Nephron progenitor cell (in vitro differentiated cells): Measurements from ENCODE around the gene RTN4RL1.

ENCODE experiments used
- DNase-seq: peaks from one replicate; pipeline ENCODE4 v3.0.0; 2021
- H3K27ac Mint-ChIP-seq: 2 replicates; pipeline ENCODE4 v1.8.0; 2021; ENCODE audit warnings: mild to moderate bottlenecking, moderate library complexity, mixed read lengths
- H3K27me3 Mint-ChIP-seq: 2 replicates; pipeline ENCODE4 v1.8.0; 2021; ENCODE audit warnings: mild to moderate bottlenecking, low read depth, mixed read lengths; ENCODE audit not compliant: poor library complexity
- H3K36me3 Mint-ChIP-seq: 2 replicates; pipeline ENCODE4 v1.8.0; 2021; ENCODE audit warnings: low read depth, mixed read lengths
- H3K4me1 Mint-ChIP-seq: 2 replicates; pipeline ENCODE4 v1.8.0; 2021; ENCODE audit warnings: mixed read lengths
- H3K4me3 Mint-ChIP-seq: 2 replicates; pipeline ENCODE4 v1.8.0; 2021; ENCODE audit warnings: mild to moderate bottlenecking, moderate library complexity, mixed read lengths
- H3K9me3 Mint-ChIP-seq: 2 replicates; pipeline ENCODE4 v1.8.0; 2021; ENCODE audit warnings: mild to moderate bottlenecking, moderate library complexity, mixed read lengths
- TF ChIP-seq, protein P1 (sequence below): fragments of 200-600 bp; sonication (generic); IDR thresholded peaks from 2 replicates; pipeline ENCODE4 v1.5.0; 2021; ENCODE audit warnings: antibody characterized with exemption

Gene RTN4RL1

DNA sequence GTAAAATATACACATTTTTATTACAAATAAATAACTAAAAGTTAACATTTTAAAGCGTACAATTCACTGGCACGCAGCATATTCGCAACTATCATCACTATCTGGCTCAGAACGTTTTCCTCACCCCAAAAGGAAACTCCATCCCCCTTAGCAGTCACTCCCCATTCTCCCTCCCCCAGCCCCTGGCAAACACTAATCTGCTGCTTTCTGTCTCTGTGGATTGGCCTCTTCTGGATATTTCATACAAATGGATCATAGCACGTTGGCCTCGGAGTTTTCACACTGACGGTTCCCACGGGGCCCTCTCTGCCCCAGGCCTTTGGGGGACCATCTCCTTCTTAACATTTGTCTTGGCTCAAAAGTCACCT, 64.6 kb downstream of the RTN4RL1 start:
- Mint-ChIP-seq H3K4me3 (peak overlapping the region; percentile 9), H3K4me1 (peaks cover 51% of the 10 kb centered on the region), H3K36me3 (no peaks in the 10 kb centered on the region), H3K9me3 (no peaks in the 10 kb centered on the region), H3K27me3 (peaks cover 9% of the 10 kb centered on the region), H3K27ac (no peak overlapping the region)
- TF ChIP-seq, protein P1, sequence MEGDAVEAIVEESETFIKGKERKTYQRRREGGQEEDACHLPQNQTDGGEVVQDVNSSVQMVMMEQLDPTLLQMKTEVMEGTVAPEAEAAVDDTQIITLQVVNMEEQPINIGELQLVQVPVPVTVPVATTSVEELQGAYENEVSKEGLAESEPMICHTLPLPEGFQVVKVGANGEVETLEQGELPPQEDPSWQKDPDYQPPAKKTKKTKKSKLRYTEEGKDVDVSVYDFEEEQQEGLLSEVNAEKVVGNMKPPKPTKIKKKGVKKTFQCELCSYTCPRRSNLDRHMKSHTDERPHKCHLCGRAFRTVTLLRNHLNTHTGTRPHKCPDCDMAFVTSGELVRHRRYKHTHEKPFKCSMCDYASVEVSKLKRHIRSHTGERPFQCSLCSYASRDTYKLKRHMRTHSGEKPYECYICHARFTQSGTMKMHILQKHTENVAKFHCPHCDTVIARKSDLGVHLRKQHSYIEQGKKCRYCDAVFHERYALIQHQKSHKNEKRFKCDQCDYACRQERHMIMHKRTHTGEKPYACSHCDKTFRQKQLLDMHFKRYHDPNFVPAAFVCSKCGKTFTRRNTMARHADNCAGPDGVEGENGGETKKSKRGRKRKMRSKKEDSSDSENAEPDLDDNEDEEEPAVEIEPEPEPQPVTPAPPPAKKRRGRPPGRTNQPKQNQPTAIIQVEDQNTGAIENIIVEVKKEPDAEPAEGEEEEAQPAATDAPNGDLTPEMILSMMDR, result no peak
- DNase-seq, result no peak

DNA sequence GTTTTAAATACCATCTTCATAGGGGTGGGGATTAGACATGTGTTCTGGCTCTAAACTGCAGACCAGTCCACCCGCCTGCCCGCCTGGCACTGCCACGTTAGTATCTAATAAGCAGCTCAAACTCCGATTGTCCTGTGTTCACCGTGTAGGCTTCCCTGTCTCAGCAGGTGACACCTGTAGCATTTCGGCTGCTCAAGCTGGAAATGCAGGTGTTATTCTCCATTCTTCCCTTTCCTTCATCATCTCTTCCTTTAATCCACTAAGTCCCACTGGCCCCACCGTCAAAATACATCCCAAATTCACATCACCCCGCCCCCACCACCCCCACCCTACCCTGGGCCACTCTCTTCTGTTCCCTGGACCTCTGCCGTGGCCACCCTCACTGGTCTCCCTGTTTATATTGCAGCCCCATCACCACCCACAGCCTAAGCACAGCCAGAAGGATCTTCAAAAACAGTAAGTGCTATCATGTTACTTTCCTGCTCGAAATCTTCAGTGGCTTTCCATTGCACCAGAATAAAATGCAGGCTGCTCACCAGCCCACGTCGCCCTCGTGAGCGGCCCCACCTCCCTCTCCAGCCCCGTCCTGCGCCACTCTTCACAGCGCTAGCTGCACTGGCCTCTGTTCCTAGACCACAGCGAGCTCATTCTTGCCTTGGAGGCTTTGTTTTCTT, 65.1 kb downstream of the RTN4RL1 start:
- Mint-ChIP-seq H3K27me3 (peaks cover 6% of the 10 kb centered on the region), H3K27ac (no peak overlapping the region), H3K4me1 (peaks cover 52% of the 10 kb centered on the region), H3K4me3 (no peak overlapping the region), H3K36me3 (no peaks in the 10 kb centered on the region), H3K9me3 (no peaks in the 10 kb centered on the region)
- TF ChIP-seq, protein P1, result no peak
- peak; percentile 36 for DNase-seq

DNA sequence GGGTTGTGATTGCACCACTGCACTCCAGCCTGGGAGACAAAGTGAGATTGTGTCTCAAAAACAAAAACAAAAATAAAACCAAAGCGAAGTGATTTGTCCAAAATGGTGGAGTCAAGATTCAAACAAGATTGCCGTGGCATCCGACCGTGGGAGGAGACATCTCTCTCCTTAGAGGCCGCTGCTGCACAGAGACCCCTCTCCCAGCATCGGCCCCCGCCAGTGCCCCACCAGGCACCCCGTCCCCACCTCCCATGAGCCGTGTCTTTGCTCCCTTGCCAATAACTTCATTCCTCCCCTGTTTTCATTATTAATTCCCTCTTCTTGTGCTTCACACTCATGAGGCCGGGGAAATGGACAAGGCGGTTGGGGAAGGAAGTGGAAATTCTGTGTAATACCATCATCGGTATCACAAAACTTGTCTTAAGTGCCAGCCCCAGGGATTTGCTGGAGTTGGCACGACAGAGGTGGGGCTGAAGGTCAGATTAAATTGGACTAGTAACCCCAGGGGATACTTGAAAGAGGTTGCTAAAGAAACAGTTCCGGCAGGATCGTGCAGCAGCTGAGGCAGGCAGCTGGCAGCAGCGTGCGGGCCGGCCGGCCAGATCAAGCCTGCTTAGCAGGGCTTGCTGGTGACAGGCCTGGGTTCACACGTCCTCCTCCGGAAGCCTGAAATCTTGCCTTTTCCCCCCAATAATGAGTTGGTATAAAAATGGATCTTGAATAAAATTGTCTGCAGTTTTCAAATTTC, 66.8 kb downstream of the RTN4RL1 start:
- Mint-ChIP-seq H3K4me3 (no peak overlapping the region), H3K9me3 (no peaks in the 10 kb centered on the region), H3K27me3 (peaks cover 13% of the 10 kb centered on the region), H3K27ac (no peak overlapping the region), H3K4me1 (peaks cover 57% of the 10 kb centered on the region), H3K36me3 (no peaks in the 10 kb centered on the region)
- TF ChIP-seq, protein P1, result no peak
- DNase-seq, result no peak

DNA sequence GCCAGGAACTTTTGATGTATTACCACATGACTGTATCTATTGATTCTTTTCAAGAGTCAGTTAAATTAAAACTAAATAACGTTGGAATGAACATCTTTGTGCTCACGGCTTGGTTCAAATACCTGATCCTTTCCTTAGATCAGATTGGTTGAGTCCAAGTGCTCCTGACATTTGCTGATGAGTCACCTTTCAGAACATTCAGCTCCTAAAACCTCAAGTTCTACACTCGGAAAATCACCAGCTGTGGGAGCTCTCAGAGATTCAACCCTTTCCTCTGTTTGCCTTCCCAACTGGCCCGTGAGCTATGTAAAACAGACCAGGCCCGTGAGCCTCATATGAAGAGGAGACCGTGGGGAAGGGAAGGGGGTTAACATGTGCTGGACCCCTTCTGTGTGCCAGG, 68.1 kb downstream of the RTN4RL1 start:
- TF ChIP-seq, protein P1, result no peak
- Mint-ChIP-seq H3K9me3 (no peaks in the 10 kb centered on the region), H3K4me3 (no peak overlapping the region), H3K27me3 (peaks cover 10% of the 10 kb centered on the region), H3K4me1 (peaks cover 57% of the 10 kb centered on the region), H3K27ac (no peak overlapping the region), H3K36me3 (no peaks in the 10 kb centered on the region)
- no peak for DNase-seq

DNA sequence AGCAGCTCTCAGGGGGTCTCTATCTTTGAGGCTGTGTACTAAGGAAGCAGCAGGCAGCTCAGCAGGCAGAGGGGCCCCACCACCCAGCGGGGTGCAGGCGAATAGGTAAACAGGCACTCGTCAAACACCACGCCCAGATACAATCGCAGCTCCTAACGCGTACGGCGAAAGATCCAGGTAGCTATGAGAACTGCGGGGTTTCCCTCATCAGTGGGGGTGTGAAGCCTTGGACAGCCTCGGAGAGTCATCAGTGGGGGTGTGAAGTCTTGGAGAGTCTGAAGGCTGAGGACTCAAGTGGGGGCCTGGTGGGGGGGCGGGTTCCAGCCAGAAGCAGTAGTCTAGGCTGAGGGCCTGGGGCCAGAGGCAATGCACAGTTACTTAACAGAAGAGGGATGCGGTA, 69.0 kb downstream of the RTN4RL1 start:
- Mint-ChIP-seq H3K36me3 (no peaks in the 10 kb centered on the region), H3K27ac (no peak overlapping the region), H3K4me1 (peaks cover 56% of the 10 kb centered on the region), H3K27me3 (peaks cover 14% of the 10 kb centered on the region), H3K9me3 (no peaks in the 10 kb centered on the region), H3K4me3 (no peak overlapping the region)
- DNase-seq, result no peak
- TF ChIP-seq, protein P1, result no peak

DNA sequence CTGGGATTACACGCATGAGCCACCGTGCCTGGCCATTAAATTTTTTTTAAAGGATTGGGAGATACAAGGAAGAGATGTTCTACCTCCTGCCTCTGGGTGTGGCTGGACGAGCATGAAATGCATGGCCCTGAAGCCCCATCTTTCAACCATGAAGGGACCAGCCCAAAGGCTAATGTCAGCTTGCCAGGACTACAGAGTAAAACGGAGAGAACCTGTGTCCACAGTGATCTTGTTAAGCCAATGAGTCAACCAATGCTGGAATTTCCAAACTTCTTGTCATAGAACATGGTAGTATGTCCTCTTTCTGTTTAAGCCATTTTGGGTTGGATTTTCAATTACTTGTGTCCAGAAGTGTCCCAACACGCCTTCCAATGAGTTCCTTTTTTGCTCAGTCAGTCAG, 71.3 kb downstream of the RTN4RL1 start:
- no peak for DNase-seq
- peaks cover 20% of the 10 kb centered on the region for H3K27me3 Mint-ChIP-seq
- H3K27ac Mint-ChIP-seq, result no peak overlapping the region
- H3K4me1 Mint-ChIP-seq, result peaks cover 44% of the 10 kb centered on the region
- H3K36me3 Mint-ChIP-seq, result no peaks in the 10 kb centered on the region
- H3K9me3 Mint-ChIP-seq, result peaks cover 9% of the 10 kb centered on the region
- no peak overlapping the region for H3K4me3 Mint-ChIP-seq
- TF ChIP-seq, protein P1, result no peak
